WI38 (cell line): ENCODE data around the gene CEP72.
"Not testable (repeated sequence)": the region's sequence is repeated elsewhere in the genome, so short reads cannot be mapped to it uniquely, and the experiment has no call there.

ENCODE experiments used
- H3K4me3 ChIP-seq: 2 replicates; pipeline ENCODE4 v1.5.1; 2011; ENCODE audit warnings: low read depth, mild to moderate bottlenecking, control low read depth, low read length
- CTCF ChIP-seq: IDR thresholded peaks from 2 replicates; pipeline ENCODE4 v1.5.1; 2012; ENCODE audit warnings: low read depth, mild to moderate bottlenecking, control low read depth, low read length

Gene CEP72

GRCh38 chr5:581266-581665 is 30.9 kb upstream of the CEP72 start:
- no peak overlapping the region for H3K4me3 ChIP-seq
- no peak for TF ChIP-seq CTCF

GRCh38 chr5:581941-582340 is 30.2 kb upstream of the CEP72 start:
- TF ChIP-seq CTCF: no peak
- H3K4me3 ChIP-seq: no peak overlapping the region

GRCh38 chr5:582445-582844 is 29.7 kb upstream of the CEP72 start:
- H3K4me3 ChIP-seq: not testable (repeated sequence)

- H3K4me3 ChIP-seq: no peak overlapping the region
- TF ChIP-seq CTCF: no peak
Measured at GRCh38 chr5:582936-583635, 29.1 kb upstream of the CEP72 start.

GRCh38 chr5:583645-584044 is 28.5 kb upstream of the CEP72 start:
- TF ChIP-seq CTCF: no peak
- no peak overlapping the region for H3K4me3 ChIP-seq

- no peak overlapping the region for H3K4me3 ChIP-seq
- TF ChIP-seq CTCF: no peak
Measured at GRCh38 chr5:584216-584615, 27.9 kb upstream of the CEP72 start.

- TF ChIP-seq CTCF: no peak
- H3K4me3 ChIP-seq: no peak overlapping the region
Measured at GRCh38 chr5:584846-585245, 27.3 kb upstream of the CEP72 start.

- H3K4me3 ChIP-seq: no peak overlapping the region
- TF ChIP-seq CTCF: no peak
Measured at GRCh38 chr5:585556-585955, 26.6 kb upstream of the CEP72 start.
